Activated naive CD8-positive, alpha-beta T cell treated with anti-CD3 and anti-CD28 coated beads, Interleukin-2, amount 50 U/mL, for 24 hours (primary cell): ENCODE measurements around the gene LAMA3.
"Not testable (repeated sequence)": the region's sequence is repeated elsewhere in the genome, so short reads cannot be mapped to it uniquely, and the experiment has no call there.

Experiments
- ATAC-seq: fragments of 150-1000 bp; cut with Tn5 transposase; one replicate; pipeline ENCODE4 v1.10.0; 2021
- DNase-seq: peaks from one replicate; pipeline ENCODE4 v3.0.0; 2021
- H3K27ac Mint-ChIP-seq: one replicate; pipeline ENCODE4 v1.8.0; 2021; ENCODE audit warnings: mild to moderate bottlenecking, mixed read lengths
- H3K27me3 Mint-ChIP-seq: one replicate; pipeline ENCODE4 v1.8.0; 2021; ENCODE audit warnings: mixed read lengths
- H3K36me3 Mint-ChIP-seq: one replicate; pipeline ENCODE4 v1.8.0; 2021; ENCODE audit warnings: low read depth, mixed read lengths
- H3K4me1 Mint-ChIP-seq: one replicate; pipeline ENCODE4 v1.8.0; 2021; ENCODE audit warnings: mixed read lengths
- H3K4me3 Mint-ChIP-seq: one replicate; pipeline ENCODE4 v1.8.0; 2021; ENCODE audit warnings: mild to moderate bottlenecking, moderate library complexity, mixed read lengths
- H3K9me3 Mint-ChIP-seq: one replicate; pipeline ENCODE4 v1.8.0; 2021; ENCODE audit warnings: mixed read lengths

LAMA3 gene

GRCh38 chr18:23725351-23725750 lies 36.1 kb downstream of the LAMA3 start:
- Mint-ChIP-seq H3K27me3 (peaks cover 12% of the 10 kb centered on the region), H3K36me3 (no peaks in the 10 kb centered on the region), H3K4me1 (no peaks in the 10 kb centered on the region), H3K9me3 (no peaks in the 10 kb centered on the region), H3K4me3 (no peak overlapping the region), H3K27ac (no peak overlapping the region)
- no peak for DNase-seq
- no peak for ATAC-seq

GRCh38 chr18:23725827-23726661 lies 36.8 kb downstream of the LAMA3 start:
- Mint-ChIP-seq H3K27ac (no peak overlapping the region), H3K9me3 (no peaks in the 10 kb centered on the region), H3K36me3 (no peaks in the 10 kb centered on the region), H3K27me3 (peaks cover 13% of the 10 kb centered on the region), H3K4me1 (no peaks in the 10 kb centered on the region), H3K4me3 (no peak overlapping the region)
- DNase-seq (no peak), ATAC-seq (no peak)

GRCh38 chr18:23727707-23728493 lies 38.6 kb downstream of the LAMA3 start:
- Mint-ChIP-seq H3K27ac (no peak overlapping the region), H3K27me3 (peaks cover 11% of the 10 kb centered on the region), H3K9me3 (no peaks in the 10 kb centered on the region), H3K4me3 (no peak overlapping the region), H3K4me1 (no peaks in the 10 kb centered on the region), H3K36me3 (no peaks in the 10 kb centered on the region)
- ATAC-seq (no peak), DNase-seq (no peak)

GRCh38 chr18:23730857-23731256 lies 41.6 kb downstream of the LAMA3 start:
- H3K4me3 Mint-ChIP-seq: no peak overlapping the region
- no peaks in the 10 kb centered on the region for H3K36me3 Mint-ChIP-seq
- no peaks in the 10 kb centered on the region for H3K9me3 Mint-ChIP-seq

GRCh38 chr18:23731861-23732260 lies 42.6 kb downstream of the LAMA3 start:
- Mint-ChIP-seq H3K4me1 (peaks cover 7% of the 10 kb centered on the region), H3K9me3 (no peaks in the 10 kb centered on the region)

More at GRCh38 chr18:23730857-23731256, 41.6 kb downstream of the LAMA3 start:
- no peak overlapping the region for H3K27ac Mint-ChIP-seq
- ATAC-seq (no peak), DNase-seq (no peak)
- H3K4me1 Mint-ChIP-seq: peaks cover 7% of the 10 kb centered on the region
- peaks cover 7% of the 10 kb centered on the region for H3K27me3 Mint-ChIP-seq

GRCh38 chr18:23732439-23732838 lies 43.2 kb downstream of the LAMA3 start:
- peaks cover 7% of the 10 kb centered on the region for H3K4me1 Mint-ChIP-seq
- H3K9me3 Mint-ChIP-seq: no peaks in the 10 kb centered on the region
- DNase-seq: no peak
- ATAC-seq: no peak
- no peaks in the 10 kb centered on the region for H3K36me3 Mint-ChIP-seq
- H3K27me3 Mint-ChIP-seq: peaks cover 6% of the 10 kb centered on the region
- H3K4me3 Mint-ChIP-seq: no peak overlapping the region
- H3K27ac Mint-ChIP-seq: no peak overlapping the region

More at GRCh38 chr18:23731861-23732260, 42.6 kb downstream of the LAMA3 start:
- Mint-ChIP-seq H3K4me3 (no peak overlapping the region), H3K27ac (no peak overlapping the region), H3K36me3 (no peaks in the 10 kb centered on the region), H3K27me3 (peaks cover 6% of the 10 kb centered on the region)
- no peak for ATAC-seq
- DNase-seq: no peak

- not testable (repeated sequence) for H3K27me3 Mint-ChIP-seq, ATAC-seq, H3K4me3 Mint-ChIP-seq, DNase-seq, H3K36me3 Mint-ChIP-seq, H3K27ac Mint-ChIP-seq, H3K9me3 Mint-ChIP-seq
- peaks cover 12% of the 10 kb centered on the region for H3K4me1 Mint-ChIP-seq
Observed at GRCh38 chr18:23733265-23733664, 44.0 kb downstream of the LAMA3 start.

- Mint-ChIP-seq H3K27me3 (peaks cover 6% of the 10 kb centered on the region), H3K9me3 (no peaks in the 10 kb centered on the region), H3K4me3 (no peak overlapping the region), H3K4me1 (peaks cover 18% of the 10 kb centered on the region), H3K27ac (no peak overlapping the region), H3K36me3 (no peaks in the 10 kb centered on the region)
- ATAC-seq (no peak), DNase-seq (no peak)
Observed at GRCh38 chr18:23733895-23734294, 44.6 kb downstream of the LAMA3 start.

GRCh38 chr18:23735021-23735464 lies 45.8 kb downstream of the LAMA3 start:
- Mint-ChIP-seq H3K4me3 (no peak overlapping the region), H3K27ac (no peak overlapping the region), H3K36me3 (no peaks in the 10 kb centered on the region), H3K27me3 (peaks cover 8% of the 10 kb centered on the region), H3K9me3 (no peaks in the 10 kb centered on the region), H3K4me1 (peaks cover 19% of the 10 kb centered on the region)
- ATAC-seq: no peak
- no peak for DNase-seq

GRCh38 chr18:23737578-23737977 lies 48.3 kb downstream of the LAMA3 start:
- no peak overlapping the region for H3K4me3 Mint-ChIP-seq

GRCh38 chr18:23738151-23738550 lies 48.9 kb downstream of the LAMA3 start:
- Mint-ChIP-seq H3K27me3 (peaks cover 9% of the 10 kb centered on the region), H3K27ac (no peak overlapping the region), H3K4me3 (no peak overlapping the region), H3K4me1 (peaks cover 19% of the 10 kb centered on the region), H3K36me3 (no peaks in the 10 kb centered on the region), H3K9me3 (no peaks in the 10 kb centered on the region)
- DNase-seq (no peak), ATAC-seq (no peak)

More at GRCh38 chr18:23737578-23737977, 48.3 kb downstream of the LAMA3 start:
- Mint-ChIP-seq H3K9me3 (no peaks in the 10 kb centered on the region), H3K27ac (no peak overlapping the region), H3K27me3 (peaks cover 9% of the 10 kb centered on the region), H3K4me1 (peaks cover 19% of the 10 kb centered on the region), H3K36me3 (no peaks in the 10 kb centered on the region)
- DNase-seq (no peak), ATAC-seq (no peak)

GRCh38 chr18:23738575-23738974 lies 49.3 kb downstream of the LAMA3 start:
- Mint-ChIP-seq H3K9me3 (no peaks in the 10 kb centered on the region), H3K4me1 (peaks cover 19% of the 10 kb centered on the region), H3K36me3 (no peaks in the 10 kb centered on the region), H3K27ac (no peak overlapping the region), H3K4me3 (no peak overlapping the region), H3K27me3 (peaks cover 10% of the 10 kb centered on the region)
- DNase-seq: no peak
- ATAC-seq: no peak

GRCh38 chr18:23740105-23740830 lies 51.0 kb downstream of the LAMA3 start:
- Mint-ChIP-seq H3K9me3 (no peaks in the 10 kb centered on the region), H3K4me3 (no peak overlapping the region), H3K4me1 (peaks cover 16% of the 10 kb centered on the region), H3K27me3 (peaks cover 12% of the 10 kb centered on the region), H3K27ac (no peak overlapping the region), H3K36me3 (no peaks in the 10 kb centered on the region)
- no peak for ATAC-seq
- no peak for DNase-seq

- not testable (repeated sequence) for DNase-seq, H3K27ac Mint-ChIP-seq, ATAC-seq, H3K9me3 Mint-ChIP-seq, H3K36me3 Mint-ChIP-seq, H3K4me3 Mint-ChIP-seq
- Mint-ChIP-seq H3K27me3 (peaks cover 12% of the 10 kb centered on the region), H3K4me1 (peaks cover 12% of the 10 kb centered on the region)
Observed at GRCh38 chr18:23741967-23742366, 52.7 kb downstream of the LAMA3 start.
